PC-9 (cell line): ENCODE data around the gene FASTKD2.

ENCODE experiments used
- EZH2 ChIP-seq: fragments of 200-600 bp; sonication (generic); IDR thresholded peaks from 2 replicates; pipeline ENCODE4 v1.8.0; 2017; ENCODE audit warnings: antibody characterized with exemption, low read depth
- TF ChIP-seq, protein P1 (sequence below): fragments of 200-600 bp; sonication (generic); conservative IDR thresholded peaks from 2 replicates; pipeline ENCODE4 v1.6.1; 2017; ENCODE audit warnings: mixed run types, antibody characterized with exemption, mild to moderate bottlenecking, moderate library complexity

DNA sequence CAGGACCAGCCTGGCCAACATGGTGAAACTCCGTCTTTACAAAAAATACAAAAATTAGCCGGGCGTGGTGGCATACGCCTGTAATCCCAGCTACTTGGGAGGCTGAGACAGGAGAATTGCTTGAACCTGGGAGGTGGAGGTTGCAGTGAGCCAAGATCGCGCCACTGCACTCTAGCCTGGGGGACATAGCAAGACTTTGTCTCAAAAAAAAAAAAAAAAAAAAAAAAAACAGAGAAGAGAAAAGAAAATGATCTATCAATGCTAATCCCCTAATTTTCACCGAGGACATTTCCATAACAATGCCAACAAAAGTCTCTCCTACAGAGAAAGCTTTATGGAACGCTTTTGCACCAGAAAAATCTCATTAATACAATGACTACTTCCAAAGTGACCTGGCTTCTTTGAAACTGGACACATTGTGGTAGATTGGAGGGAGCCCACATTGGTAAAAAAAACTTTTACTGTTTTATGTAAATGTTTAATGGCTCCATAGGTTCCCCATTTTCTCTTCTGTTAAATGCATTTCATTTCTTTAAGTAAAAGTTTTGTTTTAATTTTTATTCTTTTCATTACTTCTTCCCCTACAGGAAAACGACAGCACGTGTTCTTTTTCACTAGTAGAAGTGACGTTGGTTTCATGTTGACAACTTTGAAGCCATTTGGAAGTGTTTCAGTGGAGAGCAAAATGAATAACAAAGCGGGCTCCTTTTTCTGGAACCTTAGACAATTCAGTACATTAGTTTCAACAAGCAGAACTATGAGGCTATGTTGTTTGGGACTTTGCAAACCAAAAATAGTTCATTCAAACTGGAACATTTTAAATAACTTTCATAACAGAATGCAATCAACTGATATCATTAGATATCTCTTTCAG lies 888 bp downstream of the FASTKD2 start:
- TF ChIP-seq, protein P1, sequence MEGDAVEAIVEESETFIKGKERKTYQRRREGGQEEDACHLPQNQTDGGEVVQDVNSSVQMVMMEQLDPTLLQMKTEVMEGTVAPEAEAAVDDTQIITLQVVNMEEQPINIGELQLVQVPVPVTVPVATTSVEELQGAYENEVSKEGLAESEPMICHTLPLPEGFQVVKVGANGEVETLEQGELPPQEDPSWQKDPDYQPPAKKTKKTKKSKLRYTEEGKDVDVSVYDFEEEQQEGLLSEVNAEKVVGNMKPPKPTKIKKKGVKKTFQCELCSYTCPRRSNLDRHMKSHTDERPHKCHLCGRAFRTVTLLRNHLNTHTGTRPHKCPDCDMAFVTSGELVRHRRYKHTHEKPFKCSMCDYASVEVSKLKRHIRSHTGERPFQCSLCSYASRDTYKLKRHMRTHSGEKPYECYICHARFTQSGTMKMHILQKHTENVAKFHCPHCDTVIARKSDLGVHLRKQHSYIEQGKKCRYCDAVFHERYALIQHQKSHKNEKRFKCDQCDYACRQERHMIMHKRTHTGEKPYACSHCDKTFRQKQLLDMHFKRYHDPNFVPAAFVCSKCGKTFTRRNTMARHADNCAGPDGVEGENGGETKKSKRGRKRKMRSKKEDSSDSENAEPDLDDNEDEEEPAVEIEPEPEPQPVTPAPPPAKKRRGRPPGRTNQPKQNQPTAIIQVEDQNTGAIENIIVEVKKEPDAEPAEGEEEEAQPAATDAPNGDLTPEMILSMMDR: no peak
- TF ChIP-seq EZH2: no peak
